ENCODE data around the gene ATP6V1A.

DNA sequence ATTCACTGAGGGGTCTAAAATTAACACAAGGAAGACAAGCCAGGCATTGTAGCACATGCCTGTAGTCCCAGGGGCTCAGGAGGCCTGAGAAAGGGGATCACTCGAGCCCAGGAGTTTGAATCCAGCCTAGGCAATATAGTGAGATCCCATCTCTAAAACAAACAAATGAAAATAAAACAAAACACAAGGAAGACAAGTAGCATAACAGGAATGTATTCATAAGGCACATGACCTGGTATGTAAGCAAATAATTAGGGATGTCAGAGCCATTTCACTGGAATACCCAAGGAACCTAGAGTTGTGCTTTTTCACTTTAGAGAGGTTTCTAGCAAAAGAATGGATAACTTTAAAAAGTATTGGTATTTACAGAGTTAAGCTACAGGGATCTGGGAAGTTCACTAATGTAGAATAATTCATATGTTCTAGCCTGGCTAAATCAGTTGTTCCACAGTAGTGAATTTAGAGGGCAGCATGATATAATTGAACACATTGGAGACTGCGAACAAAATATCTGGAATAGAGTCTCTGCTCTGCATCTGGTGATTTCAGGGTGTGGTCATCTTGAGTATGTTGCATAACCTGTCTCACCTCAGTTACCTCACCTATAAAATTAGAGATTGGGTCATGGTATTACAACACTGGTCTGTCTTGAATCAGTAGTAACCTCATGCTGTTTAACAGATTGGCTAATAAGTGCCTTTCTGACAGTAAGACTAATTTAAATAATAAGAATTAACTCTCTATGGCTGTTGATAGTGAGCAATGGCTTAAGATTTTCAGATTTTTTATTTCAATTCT, 101.0 kb downstream of the ATP6V1A start:
- TF ChIP-seq, protein P1, sequence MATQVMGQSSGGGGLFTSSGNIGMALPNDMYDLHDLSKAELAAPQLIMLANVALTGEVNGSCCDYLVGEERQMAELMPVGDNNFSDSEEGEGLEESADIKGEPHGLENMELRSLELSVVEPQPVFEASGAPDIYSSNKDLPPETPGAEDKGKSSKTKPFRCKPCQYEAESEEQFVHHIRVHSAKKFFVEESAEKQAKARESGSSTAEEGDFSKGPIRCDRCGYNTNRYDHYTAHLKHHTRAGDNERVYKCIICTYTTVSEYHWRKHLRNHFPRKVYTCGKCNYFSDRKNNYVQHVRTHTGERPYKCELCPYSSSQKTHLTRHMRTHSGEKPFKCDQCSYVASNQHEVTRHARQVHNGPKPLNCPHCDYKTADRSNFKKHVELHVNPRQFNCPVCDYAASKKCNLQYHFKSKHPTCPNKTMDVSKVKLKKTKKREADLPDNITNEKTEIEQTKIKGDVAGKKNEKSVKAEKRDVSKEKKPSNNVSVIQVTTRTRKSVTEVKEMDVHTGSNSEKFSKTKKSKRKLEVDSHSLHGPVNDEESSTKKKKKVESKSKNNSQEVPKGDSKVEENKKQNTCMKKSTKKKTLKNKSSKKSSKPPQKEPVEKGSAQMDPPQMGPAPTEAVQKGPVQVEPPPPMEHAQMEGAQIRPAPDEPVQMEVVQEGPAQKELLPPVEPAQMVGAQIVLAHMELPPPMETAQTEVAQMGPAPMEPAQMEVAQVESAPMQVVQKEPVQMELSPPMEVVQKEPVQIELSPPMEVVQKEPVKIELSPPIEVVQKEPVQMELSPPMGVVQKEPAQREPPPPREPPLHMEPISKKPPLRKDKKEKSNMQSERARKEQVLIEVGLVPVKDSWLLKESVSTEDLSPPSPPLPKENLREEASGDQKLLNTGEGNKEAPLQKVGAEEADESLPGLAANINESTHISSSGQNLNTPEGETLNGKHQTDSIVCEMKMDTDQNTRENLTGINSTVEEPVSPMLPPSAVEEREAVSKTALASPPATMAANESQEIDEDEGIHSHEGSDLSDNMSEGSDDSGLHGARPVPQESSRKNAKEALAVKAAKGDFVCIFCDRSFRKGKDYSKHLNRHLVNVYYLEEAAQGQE (IDR thresholded peaks at IDR 0.05; ENCODE audit: insufficient replicate concordance, low read depth): no peak
- TF ChIP-seq, protein P2, sequence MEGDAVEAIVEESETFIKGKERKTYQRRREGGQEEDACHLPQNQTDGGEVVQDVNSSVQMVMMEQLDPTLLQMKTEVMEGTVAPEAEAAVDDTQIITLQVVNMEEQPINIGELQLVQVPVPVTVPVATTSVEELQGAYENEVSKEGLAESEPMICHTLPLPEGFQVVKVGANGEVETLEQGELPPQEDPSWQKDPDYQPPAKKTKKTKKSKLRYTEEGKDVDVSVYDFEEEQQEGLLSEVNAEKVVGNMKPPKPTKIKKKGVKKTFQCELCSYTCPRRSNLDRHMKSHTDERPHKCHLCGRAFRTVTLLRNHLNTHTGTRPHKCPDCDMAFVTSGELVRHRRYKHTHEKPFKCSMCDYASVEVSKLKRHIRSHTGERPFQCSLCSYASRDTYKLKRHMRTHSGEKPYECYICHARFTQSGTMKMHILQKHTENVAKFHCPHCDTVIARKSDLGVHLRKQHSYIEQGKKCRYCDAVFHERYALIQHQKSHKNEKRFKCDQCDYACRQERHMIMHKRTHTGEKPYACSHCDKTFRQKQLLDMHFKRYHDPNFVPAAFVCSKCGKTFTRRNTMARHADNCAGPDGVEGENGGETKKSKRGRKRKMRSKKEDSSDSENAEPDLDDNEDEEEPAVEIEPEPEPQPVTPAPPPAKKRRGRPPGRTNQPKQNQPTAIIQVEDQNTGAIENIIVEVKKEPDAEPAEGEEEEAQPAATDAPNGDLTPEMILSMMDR (IDR thresholded peaks at IDR 0.05; ENCODE audit: insufficient read depth, low read length): no peak
- TF ChIP-seq POLR2AphosphoS5 (IDR thresholded peaks at IDR 0.05; ENCODE audit: low read depth): no peak
- no peak for TF ChIP-seq GABPA (IDR thresholded peaks at IDR 0.05; ENCODE audit: low read depth)
- no peak for TF ChIP-seq SPI1 (IDR thresholded peaks at IDR 0.05; ENCODE audit: borderline replicate concordance, low read depth)

Data from HL-60 (cell line).